Measurements from ENCODE around the gene DHX34.

DNA sequence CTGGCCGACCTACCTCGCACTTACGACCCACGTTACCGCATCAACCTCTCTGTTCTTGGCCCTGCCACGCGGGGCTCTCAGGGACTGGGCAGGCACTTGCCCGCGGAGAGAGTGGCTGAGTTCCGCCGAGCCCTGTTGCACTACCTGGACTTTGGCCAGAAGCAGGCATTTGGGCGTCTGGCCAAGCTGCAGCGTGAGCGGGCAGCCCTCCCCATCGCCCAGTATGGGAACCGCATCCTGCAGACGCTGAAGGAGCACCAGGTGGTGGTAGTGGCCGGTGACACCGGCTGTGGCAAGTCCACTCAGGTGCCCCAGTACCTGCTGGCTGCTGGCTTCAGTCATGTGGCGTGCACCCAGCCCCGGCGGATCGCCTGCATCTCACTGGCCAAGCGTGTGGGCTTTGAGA is 4.2 kb downstream of the DHX34 start:
- TF ChIP-seq, protein P1, sequence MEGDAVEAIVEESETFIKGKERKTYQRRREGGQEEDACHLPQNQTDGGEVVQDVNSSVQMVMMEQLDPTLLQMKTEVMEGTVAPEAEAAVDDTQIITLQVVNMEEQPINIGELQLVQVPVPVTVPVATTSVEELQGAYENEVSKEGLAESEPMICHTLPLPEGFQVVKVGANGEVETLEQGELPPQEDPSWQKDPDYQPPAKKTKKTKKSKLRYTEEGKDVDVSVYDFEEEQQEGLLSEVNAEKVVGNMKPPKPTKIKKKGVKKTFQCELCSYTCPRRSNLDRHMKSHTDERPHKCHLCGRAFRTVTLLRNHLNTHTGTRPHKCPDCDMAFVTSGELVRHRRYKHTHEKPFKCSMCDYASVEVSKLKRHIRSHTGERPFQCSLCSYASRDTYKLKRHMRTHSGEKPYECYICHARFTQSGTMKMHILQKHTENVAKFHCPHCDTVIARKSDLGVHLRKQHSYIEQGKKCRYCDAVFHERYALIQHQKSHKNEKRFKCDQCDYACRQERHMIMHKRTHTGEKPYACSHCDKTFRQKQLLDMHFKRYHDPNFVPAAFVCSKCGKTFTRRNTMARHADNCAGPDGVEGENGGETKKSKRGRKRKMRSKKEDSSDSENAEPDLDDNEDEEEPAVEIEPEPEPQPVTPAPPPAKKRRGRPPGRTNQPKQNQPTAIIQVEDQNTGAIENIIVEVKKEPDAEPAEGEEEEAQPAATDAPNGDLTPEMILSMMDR (IDR thresholded peaks at IDR 0.05; ENCODE audit: insufficient read depth, low read length, poor library complexity, severe bottlenecking), result no peak
- TF ChIP-seq EZH2phosphoT487 (conservative IDR thresholded peaks at IDR 0.05; ENCODE audit: low read length), result no peak

All from SU-DHL-6 (cell line).